Peyer's patch (tissue), 4 donors: ENCODE measurements around the gene TNRC6A.

Experiments used
- POLR2A ChIP-seq, 2 donors: fragments of 450-650 bp; IDR thresholded peaks; one replicate each; pipeline ENCODE4 v1.5.1; 2017; ENCODE audit warnings: antibody characterized with exemption in 2 of 2, mild to moderate bottlenecking in 2 of 2, moderate library complexity in 2 of 2
- TF ChIP-seq, protein P1 (sequence below), 6 experiments: fragments of 450-650 bp in 4 of 6; fragments of 200-600 bp in 2 of 6; sonication (generic) in 1 of 6; IDR thresholded peaks; one replicate each; pipeline ENCODE4 v1.5.1; 2017 to 2019; ENCODE audit warnings: antibody characterized with exemption in 6 of 6, mild to moderate bottlenecking in 3 of 6, moderate library complexity in 1 of 6

DNA sequence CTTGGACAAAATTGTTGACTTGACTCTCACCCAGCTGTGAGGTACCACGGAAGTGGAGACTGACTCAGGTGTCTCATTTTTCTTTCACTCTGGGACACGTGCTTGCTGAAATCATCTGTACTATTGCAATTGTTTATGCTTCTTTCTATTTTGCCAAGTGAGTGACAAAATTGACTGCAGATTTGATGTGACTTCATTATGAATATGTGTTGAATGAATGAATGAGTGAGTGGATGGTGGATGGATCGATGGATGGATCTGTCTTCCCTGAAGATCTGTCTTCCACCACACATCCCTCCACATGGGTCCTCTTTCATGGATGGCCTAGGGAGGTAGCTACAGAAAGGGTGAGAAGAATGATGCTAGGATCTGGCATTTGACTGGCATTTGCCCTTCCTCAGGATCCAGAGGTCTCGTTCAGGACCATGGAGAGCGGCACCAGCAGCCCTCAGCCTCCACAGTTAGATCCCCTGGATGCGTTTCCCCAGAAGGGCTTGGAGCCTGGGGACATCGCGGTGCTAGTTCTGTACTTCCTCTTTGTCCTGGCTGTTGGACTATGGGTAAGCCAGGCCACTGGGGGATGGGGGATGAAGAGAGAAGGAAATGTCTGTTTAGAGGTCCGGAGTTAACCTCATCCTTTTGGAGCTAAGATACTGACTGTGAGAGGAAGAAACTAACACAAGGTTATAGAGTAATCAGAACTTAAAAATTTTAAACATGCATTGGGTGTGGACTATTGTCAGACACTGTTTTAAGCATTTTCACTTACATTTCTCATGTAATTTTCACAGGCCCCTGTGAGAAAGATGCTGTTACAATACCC, 129.0 kb downstream of the TNRC6A start:
- TF ChIP-seq, protein P1, sequence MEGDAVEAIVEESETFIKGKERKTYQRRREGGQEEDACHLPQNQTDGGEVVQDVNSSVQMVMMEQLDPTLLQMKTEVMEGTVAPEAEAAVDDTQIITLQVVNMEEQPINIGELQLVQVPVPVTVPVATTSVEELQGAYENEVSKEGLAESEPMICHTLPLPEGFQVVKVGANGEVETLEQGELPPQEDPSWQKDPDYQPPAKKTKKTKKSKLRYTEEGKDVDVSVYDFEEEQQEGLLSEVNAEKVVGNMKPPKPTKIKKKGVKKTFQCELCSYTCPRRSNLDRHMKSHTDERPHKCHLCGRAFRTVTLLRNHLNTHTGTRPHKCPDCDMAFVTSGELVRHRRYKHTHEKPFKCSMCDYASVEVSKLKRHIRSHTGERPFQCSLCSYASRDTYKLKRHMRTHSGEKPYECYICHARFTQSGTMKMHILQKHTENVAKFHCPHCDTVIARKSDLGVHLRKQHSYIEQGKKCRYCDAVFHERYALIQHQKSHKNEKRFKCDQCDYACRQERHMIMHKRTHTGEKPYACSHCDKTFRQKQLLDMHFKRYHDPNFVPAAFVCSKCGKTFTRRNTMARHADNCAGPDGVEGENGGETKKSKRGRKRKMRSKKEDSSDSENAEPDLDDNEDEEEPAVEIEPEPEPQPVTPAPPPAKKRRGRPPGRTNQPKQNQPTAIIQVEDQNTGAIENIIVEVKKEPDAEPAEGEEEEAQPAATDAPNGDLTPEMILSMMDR (IDR thresholded peaks at IDR 0.05), result no peak
- TF ChIP-seq POLR2A (IDR thresholded peaks at IDR 0.05), result no peak
